IMR-90 (cell line): ENCODE results near the gene FHAD1. TPM values are rescaled to one million over a fixed set of nuclear protein-coding genes. Genes with fewer than 3 reads are reported as not detected.

ENCODE experiments used
- ATAC-seq: fragments of 200-7000 bp; cut with Tn5 transposase; 2 replicates; pipeline ENCODE4 v1.9.1; 2020; ENCODE audit warnings: low read depth, mild to moderate bottlenecking, moderate library complexity
- BruUV-seq: library from RNA; stranded (reverse); fragments of 400-500 nt; replicated peaks from 2 replicates; lab custom pipeline; 2021; lab: Mats Ljungman, UMichigan
- CTCF ChIA-PET: fragments of 300-600 bp; formaldehyde crosslinking; extraction: SDS; loops from one replicate; lab custom pipeline; 2021; ENCODE audit warnings: antibody characterized with exemption; lab: Yijun Ruan, JAX
- POLR2A ChIA-PET: fragments of 300-600 bp; sonication (Branson Sonifier 250); formaldehyde crosslinking; loops from one replicate; lab custom pipeline; 2022; ENCODE audit warnings: antibody characterized with exemption; ENCODE audit not compliant: unreplicated experiment; lab: Charles Lee
- DNase-seq: peaks from one replicate; pipeline ENCODE4 v3.0.0; 2013
- H2AFZ ChIP-seq: replicated peaks from 2 replicates; pipeline ENCODE3; 2013; ENCODE audit warnings: low read length, mild to moderate bottlenecking; ENCODE audit not compliant: poor library complexity
- H2AK5ac ChIP-seq: 2 replicates; pipeline ENCODE4 v1.6.1; 2013; ENCODE audit warnings: low read depth, low read length, inconsistent platforms
- H2AK9ac ChIP-seq: replicated peaks from 2 replicates; pipeline ENCODE3; 2013; ENCODE audit warnings: mild to moderate bottlenecking, low read depth, low read length, moderate library complexity; ENCODE audit not compliant: poor library complexity
- H2BK120ac ChIP-seq: 2 replicates; pipeline ENCODE4 v1.6.1; 2013; ENCODE audit warnings: low read depth, low read length, inconsistent platforms
- H2BK15ac ChIP-seq: 3 replicates; pipeline ENCODE4 v1.6.1; 2013; ENCODE audit warnings: low read depth, low read length, inconsistent platforms
- H2BK20ac ChIP-seq: 2 replicates; pipeline ENCODE4 v1.6.1; 2013; ENCODE audit warnings: low read depth, mild to moderate bottlenecking, inconsistent platforms, low read length, moderate library complexity
- H2BK5ac ChIP-seq: 2 replicates; pipeline ENCODE4 v1.6.1; 2013; ENCODE audit warnings: mild to moderate bottlenecking, low read depth, low read length, inconsistent platforms; ENCODE audit not compliant: poor library complexity, severe bottlenecking
- H3K14ac ChIP-seq: replicated peaks from 2 replicates; pipeline ENCODE4 v1.6.1; 2013; ENCODE audit warnings: low read depth, low read length, inconsistent platforms
- H3K18ac ChIP-seq: 2 replicates; pipeline ENCODE4 v1.6.1; 2013; ENCODE audit warnings: low read depth, low read length, control low read depth
- H3K23ac ChIP-seq: 2 replicates; pipeline ENCODE4 v1.6.1; 2013; ENCODE audit warnings: low read depth, low read length, inconsistent platforms
- H3K27ac ChIP-seq: 2 replicates; pipeline ENCODE4 v1.5.1; 2013; ENCODE audit warnings: mild to moderate bottlenecking, control low read depth, low read length; ENCODE audit not compliant: insufficient read depth
- H3K27me3 ChIP-seq: 2 replicates; pipeline ENCODE4 v1.6.1; 2013; ENCODE audit warnings: low read length; ENCODE audit not compliant: control insufficient read depth, insufficient read depth
- H3K36me3 ChIP-seq: 2 replicates; pipeline ENCODE4 v1.6.1; 2013; ENCODE audit warnings: low read length, mixed read lengths; ENCODE audit not compliant: control insufficient read depth, insufficient read depth
- H3K4ac ChIP-seq: 2 replicates; pipeline ENCODE4 v1.6.1; 2013; ENCODE audit warnings: low read depth, low read length, inconsistent platforms
- H3K4me1 ChIP-seq: 2 replicates; pipeline ENCODE4 v1.6.1; 2013; ENCODE audit warnings: low read length, mixed read lengths; ENCODE audit not compliant: control insufficient read depth, insufficient read depth
- H3K4me2 ChIP-seq: 2 replicates; pipeline ENCODE4 v1.6.1; 2013; ENCODE audit warnings: low read depth, mild to moderate bottlenecking, control low read depth, low read length, moderate library complexity
- H3K4me3 ChIP-seq: 2 replicates; pipeline ENCODE4 v1.5.1; 2013; ENCODE audit warnings: low read depth, mild to moderate bottlenecking, control low read depth, low read length, moderate library complexity; ENCODE audit not compliant: insufficient read depth
- H3K56ac ChIP-seq: 2 replicates; pipeline ENCODE4 v1.6.1; 2013; ENCODE audit warnings: low read length, inconsistent platforms; ENCODE audit not compliant: insufficient read depth; ENCODE audit errors: extremely low read depth
- H3K79me1 ChIP-seq, 2 experiments: 2 replicates each; pipeline ENCODE4 v1.6.1; 2013; ENCODE audit warnings: low read length in 2 of 2, inconsistent platforms in 1 of 2, low read depth in 1 of 2
- H3K9ac ChIP-seq: 2 replicates; pipeline ENCODE4 v1.6.1; 2013; ENCODE audit warnings: low read depth, low read length, control low read depth
- H3K9me1 ChIP-seq: 2 replicates; pipeline ENCODE4 v1.6.1; 2013; ENCODE audit warnings: low read length, inconsistent platforms; ENCODE audit not compliant: insufficient read depth
- H3K9me3 ChIP-seq: 2 replicates; pipeline ENCODE4 v1.6.1; 2013; ENCODE audit warnings: low read length; ENCODE audit not compliant: control insufficient read depth, insufficient read depth
- H4K20me1 ChIP-seq: 2 replicates; pipeline ENCODE4 v1.6.1; 2013; ENCODE audit warnings: low read length, inconsistent platforms; ENCODE audit not compliant: insufficient read depth
- H4K5ac ChIP-seq: 2 replicates; pipeline ENCODE4 v1.6.1; 2013; ENCODE audit warnings: mild to moderate bottlenecking, low read depth, low read length, control low read depth
- H4K8ac ChIP-seq, 2 experiments: 2 replicates each; pipeline ENCODE4 v1.6.1; 2013; ENCODE audit warnings: low read depth in 2 of 2, low read length in 2 of 2, control low read depth in 1 of 2, inconsistent platforms in 1 of 2
- H4K91ac ChIP-seq: 2 replicates; pipeline ENCODE4 v1.6.1; 2013; ENCODE audit warnings: low read depth, low read length, inconsistent platforms; ENCODE audit not compliant: insufficient read depth
- ELK1 ChIP-seq: fragments of 150-350 bp; IDR thresholded peaks from 2 replicates; pipeline ENCODE4 v1.6.1; 2016; ENCODE audit warnings: low read depth, mild to moderate bottlenecking, low read length, moderate library complexity, borderline replicate concordance
- MAFK ChIP-seq: IDR thresholded peaks from 2 replicates; pipeline ENCODE4 v1.6.1; 2012; ENCODE audit warnings: low read depth, low read length, improper control_type of control experiment
- POLR2A ChIP-seq: IDR thresholded peaks from 2 replicates; pipeline ENCODE4 v1.6.1; 2012; ENCODE audit warnings: mild to moderate bottlenecking, low read depth, low read length
- RAD21 ChIP-seq: IDR thresholded peaks from 2 replicates; pipeline ENCODE4 v1.6.1; 2012; ENCODE audit warnings: low read length, improper control_type of control experiment
- RCOR1 ChIP-seq: IDR thresholded peaks from 2 replicates; pipeline ENCODE4 v1.6.1; 2012; ENCODE audit warnings: mild to moderate bottlenecking, low read length, improper control_type of control experiment; ENCODE audit not compliant: insufficient replicate concordance
- WGBS, 2 experiments: methylation state at CpG; one replicate each; pipeline versions ENCODE4 v1.1.5 to v1.1.7; 2013; ENCODE audit warnings: missing lambda C conversion rate in 2 of 2; ENCODE audit not compliant: insufficient read length in 1 of 2; ENCODE audit errors: extremely low coverage in 2 of 2; 5-methylcytosine and 5-hydroxymethylcytosine counted together
- dilution Hi-C: fragments of 300-500 bp; cut with HindIII; formaldehyde crosslinking; loops from one replicate; pipeline ENCODE4 v1.14.3; 2018; ENCODE audit warnings: low sequenced_read_pairs; ENCODE audit not compliant: unreplicated experiment
- in situ Hi-C: fragments of 300-500 bp; cut with MboI; formaldehyde crosslinking; loops from 3 replicates; pipeline ENCODE4 v1.14.3; 2019; ENCODE audit warnings: low sequenced_read_pairs, inconsistent platforms, mixed read lengths
- intact Hi-C: fragments of 100-400 bp; cut with micrococcal nuclease; formaldehyde crosslinking; loops from 2 replicates; pipeline ENCODE4 v1.10.0; 2022
- polyA plus RNA-seq, 3 experiments: library from polyadenylated mRNA; depleted of rRNA; stranded (reverse); fragments of >200 nt; gene quantifications; 2 replicates each; pipeline ENCODE4 v1.2.3, GENCODE V29; 2012; ENCODE audit warnings: low replicate concordance in 1 of 3
- total RNA-seq: library from RNA; depleted of rRNA; stranded (reverse); fragments of >200 nt; gene quantifications from 2 replicates; pipeline ENCODE4 v1.2.3, GENCODE V29; 2012

FHAD1 gene
- total and polyA plus RNA-seq, 2 of the 4 experiments (the other 2 are of a cell fraction): not detected

DNA sequence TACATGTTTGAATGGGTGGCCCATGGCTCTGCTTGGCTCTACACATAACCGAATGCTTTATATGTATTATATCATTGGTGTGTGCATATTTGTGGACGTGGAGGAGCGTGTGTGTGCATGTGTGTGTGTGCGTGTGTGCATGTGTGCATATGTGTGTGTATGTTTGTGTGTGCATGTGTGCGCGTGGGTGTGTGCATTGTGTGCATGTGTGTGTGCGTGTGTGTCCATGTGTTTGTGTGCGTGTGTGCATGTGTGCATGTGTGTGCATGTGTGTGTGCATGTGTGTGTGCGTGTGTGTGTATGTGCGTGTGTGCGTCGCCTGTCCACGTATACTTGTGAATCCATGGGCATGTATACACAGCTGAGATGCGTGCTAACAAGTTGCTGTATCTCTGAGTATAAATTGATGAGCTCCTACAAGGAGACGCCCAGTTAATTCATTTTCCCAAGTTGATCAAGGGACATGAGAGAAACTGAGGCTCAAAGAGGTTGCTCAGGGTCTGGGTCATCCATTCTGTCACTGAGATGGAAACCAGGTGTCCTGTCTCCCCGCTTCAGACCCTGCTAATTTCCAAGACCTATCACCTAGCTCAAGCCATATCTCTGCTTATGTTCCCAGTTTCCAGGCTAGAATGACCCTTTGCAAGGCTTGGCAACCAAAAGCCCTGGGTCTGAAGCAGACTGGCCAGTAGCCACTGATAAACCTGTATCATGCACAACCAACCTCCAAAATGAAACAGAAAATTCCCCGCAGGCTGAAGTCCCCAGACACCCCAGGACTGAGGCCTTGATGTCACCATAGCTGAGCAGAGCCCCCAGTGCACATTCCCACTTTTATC is 188.4 kb downstream of the FHAD1 start:
- H3K27ac ChIP-seq: no peak overlapping the region
- H3K14ac ChIP-seq: no peak overlapping the region
- ChIA-PET POLR2A (no interaction called here), CTCF (no interaction called here)
- H4K20me1 ChIP-seq: peaks cover 7% of the 10 kb centered on the region; the same call in 1 of the 2 replicates
- no peaks in the 10 kb centered on the region for H3K27me3 ChIP-seq
- no peak overlapping the region for H3K9ac ChIP-seq
- H3K4me3 ChIP-seq: no peak overlapping the region
- in situ Hi-C loops (no loop called here), intact Hi-C loops (no loop called here), dilution Hi-C loops (no loop called here)
- H2BK120ac ChIP-seq: no peak overlapping the region
- DNase-seq (no peak), ATAC-seq (no peak)
- H3K79me1 ChIP-seq: no peaks in the 10 kb centered on the region; a peak in 1 of 4 replicates
- H3K4me2 ChIP-seq: no peak overlapping the region
- no peak overlapping the region for H2BK15ac ChIP-seq
- WGBS, 2 experiments: 94% methylated on average over 12 of the region's 17 CpGs; no CpG with 5 or more reads in 1 of the 2 experiments
- peaks cover 9% of the 10 kb centered on the region for H3K9me1 ChIP-seq
- H2AFZ ChIP-seq: peak overlapping the region; percentile 44
- no peaks in the 10 kb centered on the region for H3K9me3 ChIP-seq
- H2BK5ac ChIP-seq: peak overlapping the region; percentile 23
- H3K56ac ChIP-seq: no peak overlapping the region
- H3K36me3 ChIP-seq: no peaks in the 10 kb centered on the region
- H4K5ac ChIP-seq: no peak overlapping the region
- H4K91ac ChIP-seq: no peak overlapping the region
- H2AK9ac ChIP-seq: no peak overlapping the region
- H4K8ac ChIP-seq: no peak overlapping the region
- H3K4ac ChIP-seq: no peak overlapping the region
- no peak overlapping the region for H3K23ac ChIP-seq
- H2BK20ac ChIP-seq: no peak overlapping the region
- TF ChIP-seq RAD21 (no peak), MAFK (no peak), RCOR1 (no peak), POLR2A (no peak), ELK1 (no peak)
- no peak overlapping the region for H3K18ac ChIP-seq
- peaks cover 13% of the 10 kb centered on the region for H3K4me1 ChIP-seq
- BruUV-seq: no TSS peak
- peak overlapping the region; percentile 48 for H2AK5ac ChIP-seq
